DMS53 (cell line): ENCODE data around the gene RNLS.

Source experiments
- DNase-seq: peaks from one replicate; lab custom pipeline; 2025; lab: John Stamatoyannopoulos, UW

The RNLS gene

DNA sequence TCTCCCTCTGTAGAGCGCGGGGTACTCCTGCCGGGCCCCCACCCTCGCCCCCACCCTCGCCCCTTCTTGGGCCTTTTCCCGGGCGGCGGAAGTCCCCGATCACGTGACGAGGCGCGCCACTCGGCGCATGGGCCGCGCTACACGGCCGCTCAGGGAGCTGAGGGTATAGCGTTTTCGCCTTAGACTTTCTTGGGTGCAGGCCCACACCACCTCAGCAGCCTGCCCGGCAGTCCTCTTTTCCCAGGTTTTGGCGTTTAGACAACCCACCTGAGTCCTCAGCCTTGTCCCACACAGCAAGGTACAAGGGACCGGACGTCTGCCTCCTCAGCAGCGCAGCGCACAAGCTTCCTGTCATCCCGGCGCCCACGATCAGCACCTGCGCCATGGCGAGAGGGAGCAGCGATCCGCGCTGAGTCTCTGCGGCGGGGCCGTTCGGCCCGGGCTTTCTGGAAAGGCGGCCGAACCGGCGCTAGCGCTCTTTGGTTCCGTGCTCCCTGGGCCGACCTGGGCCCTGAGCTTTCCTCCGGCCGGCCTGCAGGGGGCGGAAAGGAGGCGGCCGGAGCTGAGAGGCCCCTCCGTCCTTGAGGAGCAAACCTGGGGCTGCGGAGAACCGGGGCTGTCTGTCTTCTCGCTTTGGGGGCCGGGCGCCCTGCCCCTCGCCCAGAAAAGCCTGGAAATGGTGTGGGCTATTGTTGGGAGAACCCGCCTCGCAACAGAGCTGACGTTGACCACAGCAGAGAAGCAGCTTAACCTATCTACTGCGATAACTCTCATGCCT lies at the start of gene RNLS:
Gene RNLS (minus strand): TSS at position 513 of the 778 bp plus-strand sequence.
- DNase-seq = peak; percentile 74

DNA sequence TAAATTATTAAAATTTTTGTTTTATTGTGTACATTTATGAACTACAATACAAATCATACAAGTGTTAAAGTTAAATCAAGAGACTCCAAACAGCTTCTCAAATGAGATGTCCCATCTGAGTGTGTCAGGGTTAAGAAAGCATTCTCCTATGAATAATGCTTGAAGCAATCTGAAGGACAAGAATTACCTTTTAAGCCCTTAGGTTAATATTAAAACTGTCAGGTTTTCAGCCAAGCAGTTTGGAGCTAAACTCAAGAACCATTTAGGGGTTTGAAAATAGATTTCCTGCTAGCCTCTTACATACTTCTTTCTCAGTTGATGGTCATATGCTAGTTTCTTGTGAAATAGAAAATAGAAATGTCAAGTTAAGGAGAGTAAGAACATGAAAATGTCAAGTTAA lies 41.7 kb upstream of the RNLS start:
- no peak for DNase-seq

DNA sequence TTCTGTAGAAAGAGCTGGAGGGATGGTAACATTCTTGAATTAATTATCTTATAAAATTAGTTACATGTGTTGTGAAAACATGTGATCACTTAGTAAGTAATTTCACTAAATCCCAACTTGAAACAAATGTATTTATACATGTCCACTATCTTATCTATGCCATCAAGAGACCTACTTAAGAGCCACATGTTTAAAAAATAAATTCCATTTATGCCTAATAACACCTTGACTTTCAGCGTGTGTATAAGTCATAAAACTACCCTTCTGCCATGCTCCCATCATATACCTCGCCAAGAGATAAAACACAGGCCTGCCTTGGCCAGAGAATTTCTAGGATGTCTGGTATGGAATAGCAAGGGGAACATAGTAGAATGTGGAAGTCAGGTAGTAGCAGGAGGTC lies 40.7 kb upstream of the RNLS start:
- DNase-seq = no peak

DNA sequence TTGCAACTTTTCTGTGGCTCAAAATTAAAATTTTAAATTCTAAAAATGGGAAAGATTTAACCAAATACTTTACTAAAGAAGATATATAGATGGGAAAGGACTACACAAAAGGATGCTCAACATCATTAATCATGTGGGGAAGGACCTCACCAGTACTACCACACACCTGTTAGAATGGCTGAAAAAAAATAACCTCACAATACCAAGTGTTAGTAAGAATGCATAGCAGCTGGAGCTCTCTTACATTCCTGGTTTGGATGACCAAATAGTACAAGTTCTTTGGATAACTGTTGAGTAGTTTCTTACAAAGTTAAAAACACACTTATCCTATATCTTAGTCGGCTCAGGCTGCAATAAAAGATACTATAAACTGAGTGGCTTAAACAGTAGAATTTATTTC lies 37.3 kb upstream of the RNLS start:
- DNase-seq = no peak

DNA sequence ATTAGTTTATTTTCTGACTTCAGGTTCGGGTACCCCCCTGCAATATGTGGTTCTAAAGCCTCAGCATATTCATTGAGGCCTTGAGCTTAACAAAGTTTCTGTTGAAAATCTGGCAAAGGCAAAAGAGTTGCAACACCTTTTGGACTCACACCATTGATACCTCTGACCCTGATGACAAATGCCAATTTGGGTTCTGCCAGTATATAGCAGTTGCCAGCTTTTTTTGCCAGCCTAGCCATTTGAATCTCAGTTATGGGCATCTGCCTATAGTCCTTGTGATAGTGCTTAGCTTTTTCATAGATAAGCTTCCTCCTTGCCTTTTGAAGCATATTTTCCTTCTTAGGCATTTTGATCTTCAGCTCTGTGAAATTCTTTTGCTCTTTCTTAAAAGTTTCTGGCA lies 35.4 kb upstream of the RNLS start:
- no peak for DNase-seq

DNA sequence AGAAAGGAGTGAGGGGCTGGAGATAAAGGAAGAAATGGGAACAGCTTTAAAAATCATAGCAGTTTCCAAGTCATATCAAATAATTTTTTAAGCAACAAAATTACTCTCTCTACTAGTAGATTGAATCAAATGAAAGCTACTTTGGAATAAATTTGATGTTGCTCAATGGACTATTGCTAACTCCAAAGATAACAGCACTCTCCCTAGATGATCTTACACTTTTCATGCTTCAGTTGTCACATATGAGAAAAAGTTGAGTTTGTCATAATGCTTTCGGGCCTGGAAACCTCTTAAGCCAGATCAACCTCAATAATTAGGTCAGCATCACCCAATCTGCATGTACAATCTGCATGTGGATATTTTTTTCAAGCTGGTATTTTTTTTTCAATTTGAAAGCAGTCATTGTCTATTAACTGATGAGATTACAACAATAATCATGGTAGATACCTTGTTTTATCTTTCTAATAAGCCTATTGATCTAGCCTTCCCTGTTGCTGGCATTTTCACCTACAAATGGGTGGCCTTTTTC lies 34.7 kb upstream of the RNLS start:
- no peak for DNase-seq

DNA sequence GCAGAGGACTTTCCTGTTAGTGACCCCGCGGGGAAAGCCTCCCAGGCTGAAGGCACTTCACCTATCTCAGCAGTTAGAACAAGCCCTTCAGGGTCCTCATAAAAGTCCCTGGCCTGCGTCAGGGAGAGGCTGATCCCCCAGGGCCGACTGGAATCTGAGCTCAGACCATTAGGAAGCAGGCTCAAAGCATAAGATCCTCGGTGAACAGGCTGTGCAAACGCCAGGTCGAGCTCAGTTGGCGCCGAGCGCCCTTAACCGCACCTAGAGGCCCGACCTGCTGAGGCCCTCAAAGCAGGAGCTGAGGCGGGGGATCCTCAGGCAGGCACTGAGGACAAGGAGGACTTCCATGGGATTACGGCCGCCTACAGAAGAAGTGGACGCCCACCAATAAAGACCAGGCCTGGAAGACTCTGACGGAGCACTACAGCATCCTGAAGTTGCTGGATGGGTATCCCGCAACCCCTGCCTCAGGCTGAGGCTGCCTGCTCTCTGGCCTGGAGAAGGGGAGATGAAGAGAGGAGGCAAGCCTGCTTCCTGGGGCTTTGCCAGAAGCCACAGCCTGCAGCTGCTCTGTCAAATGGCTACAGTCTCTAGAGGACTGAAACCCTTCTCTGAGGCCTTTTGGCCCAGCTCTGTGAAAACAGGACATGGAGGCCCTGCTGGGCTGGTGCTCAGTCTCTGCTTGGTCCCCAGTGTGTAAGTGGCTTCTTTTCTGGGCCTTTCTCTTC lies 33.3 kb upstream of the RNLS start:
- DNase-seq = no peak

DNA sequence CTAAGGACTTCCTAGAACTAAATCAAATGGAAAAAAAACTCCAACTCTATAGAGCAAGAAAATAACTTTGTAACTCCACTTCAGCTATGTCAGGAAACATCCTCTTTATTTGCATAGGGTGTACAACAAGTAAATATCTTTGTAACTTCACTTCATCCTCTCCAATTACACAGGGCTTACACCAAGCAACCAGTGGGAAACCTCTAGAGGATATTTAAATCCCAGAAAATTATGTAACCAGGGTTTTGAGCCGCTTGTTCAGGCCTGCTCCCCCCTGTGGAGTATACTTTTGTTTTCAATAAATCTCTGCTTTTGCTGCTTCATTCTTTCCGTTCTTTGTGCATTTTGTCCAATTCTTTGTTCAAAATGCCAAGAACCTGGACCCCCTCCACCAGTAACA lies 25.7 kb upstream of the RNLS start:
- DNase-seq = no peak

DNA sequence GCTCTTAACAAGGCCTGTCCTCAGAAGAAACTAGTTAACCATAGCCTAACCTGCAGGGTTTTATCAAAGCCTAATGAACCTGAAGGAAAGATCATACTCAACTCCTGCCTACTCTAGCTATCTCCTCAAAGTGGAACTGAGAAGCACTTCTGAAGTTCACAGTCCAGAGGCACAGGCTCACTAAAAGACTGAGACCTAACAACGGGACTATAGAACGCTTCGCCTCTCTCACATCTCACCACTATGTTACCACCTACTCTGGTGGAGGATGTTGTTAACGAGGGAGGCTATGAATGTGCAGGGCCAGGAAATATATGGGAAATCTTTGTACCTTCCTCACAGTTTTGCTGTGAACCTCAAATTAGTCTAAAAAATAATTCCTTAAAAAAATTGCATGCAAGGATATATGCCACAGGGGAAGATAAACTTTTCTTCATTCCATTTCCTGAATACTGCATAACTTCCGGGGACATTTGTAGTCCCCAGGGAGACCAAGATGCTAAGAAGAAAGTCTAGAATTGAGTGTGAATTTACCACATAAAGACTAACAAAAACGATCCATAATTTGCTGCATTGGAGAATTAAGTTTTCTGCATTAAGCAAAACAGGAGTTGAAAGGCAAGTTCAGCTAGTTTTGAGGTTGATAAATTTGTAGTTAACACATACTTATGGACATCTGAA lies 25.1 kb upstream of the RNLS start:
- no peak for DNase-seq

DNA sequence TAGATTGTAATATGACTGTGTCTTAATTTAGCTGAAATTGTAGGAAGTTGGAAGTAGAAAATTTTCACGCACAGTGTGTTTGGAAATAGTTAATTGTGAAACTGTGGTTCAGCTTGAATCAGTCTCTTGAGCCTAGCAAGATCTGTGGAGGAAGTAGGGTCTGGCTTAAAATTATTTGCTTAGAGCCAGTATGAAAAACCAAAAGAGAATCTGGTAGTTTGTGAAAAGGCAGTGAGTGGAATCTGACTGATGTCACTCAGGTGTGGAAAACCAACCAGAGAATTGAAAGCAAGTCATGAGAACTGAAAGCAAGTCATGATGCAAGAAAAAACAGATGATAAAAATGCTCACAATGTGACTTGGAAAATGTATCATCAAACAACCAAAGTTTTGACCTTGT lies 14.9 kb upstream of the RNLS start:
- DNase-seq = no peak

DNA sequence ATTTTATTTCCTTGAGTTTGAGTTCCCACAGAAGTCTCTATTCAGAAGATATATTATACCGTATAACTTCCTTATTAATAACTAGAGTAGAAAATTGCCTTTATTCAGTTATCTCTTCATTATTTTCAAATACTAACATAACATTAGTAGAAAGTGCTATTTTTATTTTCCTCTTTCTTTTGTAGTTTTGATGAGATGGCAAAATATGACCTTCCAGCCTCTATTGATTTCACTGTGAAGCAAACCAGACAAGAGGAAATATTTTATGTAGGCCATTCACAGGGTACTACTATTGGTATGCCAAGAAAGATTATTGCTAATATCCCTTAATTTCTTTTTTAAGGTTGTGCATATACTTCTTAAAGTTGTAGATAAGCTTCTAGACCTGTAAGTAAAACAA lies 11.4 kb upstream of the RNLS start:
- DNase-seq = no peak

DNA sequence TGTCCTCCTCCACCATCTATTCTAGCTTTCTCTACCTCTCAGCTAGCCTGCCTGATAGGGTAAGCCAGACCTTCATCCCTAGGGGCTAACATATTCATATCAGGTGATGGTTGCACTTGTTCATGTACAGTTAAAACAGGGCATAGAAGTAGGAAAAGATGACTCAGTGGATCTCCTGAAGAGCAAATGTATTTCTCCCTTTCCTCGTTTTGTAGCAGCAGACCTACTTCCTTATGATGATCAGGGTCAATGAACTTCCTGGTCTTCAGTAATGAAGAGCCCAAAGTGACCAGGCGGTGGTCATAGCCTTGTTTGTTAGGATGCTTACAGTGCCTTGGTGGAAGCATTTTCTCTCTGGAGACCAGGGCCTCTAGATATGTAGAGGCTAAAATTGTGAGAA lies 9.8 kb upstream of the RNLS start:
- DNase-seq = no peak

DNA sequence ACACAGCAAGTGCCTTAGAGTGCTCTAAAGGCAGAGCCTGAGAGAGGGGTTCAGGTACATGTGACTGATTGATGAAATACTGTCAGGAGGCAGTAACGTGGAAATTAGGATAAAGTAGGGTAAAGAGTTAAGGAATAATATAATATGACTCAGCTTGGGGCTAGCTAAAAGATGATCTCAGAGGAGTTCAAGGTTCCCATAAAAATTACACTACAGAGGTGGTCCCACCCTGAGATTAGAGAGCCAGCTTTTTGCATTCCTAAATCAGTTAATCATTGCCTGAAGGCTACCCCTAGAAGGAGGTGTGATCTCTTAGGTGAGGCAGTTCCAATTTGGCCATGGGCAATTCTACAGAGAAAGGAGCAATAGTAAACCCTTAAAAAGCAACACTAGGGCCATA lies 9.3 kb upstream of the RNLS start:
- no peak for DNase-seq

DNA sequence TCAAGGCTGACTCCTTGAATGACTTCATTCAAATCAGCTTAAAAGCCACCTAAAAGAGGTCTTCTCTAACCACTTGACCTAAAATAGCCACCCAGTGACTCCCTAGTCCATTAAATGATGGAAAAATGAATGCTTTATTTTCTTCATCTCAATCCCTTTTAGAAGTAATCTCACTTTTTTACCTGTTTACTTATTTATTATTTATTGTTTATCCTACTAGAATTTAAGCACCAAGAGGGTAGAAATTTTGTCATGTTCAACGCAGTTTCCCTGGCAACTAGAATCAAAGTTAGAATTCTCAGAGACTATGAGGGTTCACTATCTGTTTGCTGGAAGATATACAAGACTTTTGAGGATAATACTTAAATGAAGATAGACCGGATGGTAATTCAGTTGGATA lies 3.3 kb upstream of the RNLS start, which contains the start of gene LIPJ:
Gene LIPJ (plus strand): TSS at position 301 of the 400 bp plus-strand sequence. CDS start 3,926 bp downstream, outside the sequence.
- DNase-seq = no peak

DNA sequence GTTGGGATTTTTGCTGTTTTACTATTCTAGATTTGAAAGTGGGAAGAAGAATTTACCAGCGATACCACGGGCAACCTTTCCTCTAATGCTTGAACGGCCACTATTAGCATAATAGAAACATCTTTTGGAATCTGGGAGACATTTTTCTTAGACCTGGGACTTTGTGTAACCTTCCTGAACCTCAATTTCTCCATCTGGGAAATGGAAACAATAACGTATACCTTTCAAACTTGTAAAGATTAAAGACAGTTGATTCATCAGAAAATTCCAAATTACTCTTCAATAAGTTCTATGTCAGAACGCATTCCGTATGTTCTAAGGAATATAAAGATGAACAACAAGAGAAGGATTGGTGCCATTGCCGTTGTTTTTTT lies 453 bp upstream of the RNLS start:
- DNase-seq = no peak

DNA sequence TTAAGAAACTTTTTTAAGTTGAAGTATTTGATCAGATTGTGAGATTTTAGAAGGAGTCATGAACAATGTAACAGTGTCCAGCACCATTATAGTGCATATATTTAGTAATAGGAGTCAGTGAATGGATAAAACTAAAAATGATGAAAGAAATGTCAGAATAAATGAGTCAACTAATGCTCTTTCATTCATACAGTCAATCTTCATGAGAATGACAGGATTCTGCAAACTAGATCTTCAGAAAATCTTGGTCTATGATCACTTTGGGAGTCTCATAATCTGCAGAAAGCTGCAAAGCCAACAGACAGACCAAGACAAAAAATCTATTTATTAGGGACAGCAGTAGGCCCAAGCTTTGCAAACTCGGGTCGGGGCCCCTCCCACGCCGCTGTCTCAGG lies 710 bp downstream of the RNLS start:
- DNase-seq = no peak

DNA sequence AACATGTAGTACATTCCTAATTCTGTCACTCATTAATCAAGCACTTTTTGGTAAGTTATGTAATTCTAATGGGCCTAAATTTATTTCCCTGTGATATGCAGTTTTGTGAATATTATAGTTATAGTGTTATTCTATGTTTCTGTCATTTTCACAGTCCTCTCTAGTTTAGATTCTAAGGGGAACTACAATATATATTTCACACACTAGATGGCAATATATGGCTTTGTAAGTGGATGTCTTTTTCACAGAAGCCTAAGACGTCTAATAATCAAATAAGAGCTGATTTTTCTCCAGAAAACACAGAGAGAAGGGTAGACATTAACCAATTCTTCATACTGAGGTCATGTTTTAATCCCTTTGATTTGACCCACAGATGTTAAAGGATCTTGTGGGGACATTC lies 18.0 kb downstream of the RNLS start:
- DNase-seq = peak; percentile 66

DNA sequence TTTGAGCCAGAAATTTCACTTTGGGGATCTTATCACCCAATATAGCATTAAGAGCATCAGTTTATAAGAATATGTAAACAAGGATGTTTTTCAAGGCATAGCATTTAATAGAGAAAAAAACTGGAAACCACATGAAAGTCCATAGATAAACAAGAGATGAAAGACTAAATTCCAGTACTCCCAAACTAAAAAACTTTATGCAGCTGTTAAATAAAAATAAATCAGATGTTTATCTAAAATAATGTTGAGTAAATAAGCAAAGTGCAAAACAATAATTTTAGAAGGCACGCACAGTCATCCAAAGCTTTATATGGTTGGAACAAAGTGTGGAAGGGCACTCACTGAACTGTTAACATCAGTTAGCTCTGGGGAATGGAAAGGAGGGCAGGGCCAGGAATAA lies 21.0 kb downstream of the RNLS start:
- DNase-seq = no peak

DNA sequence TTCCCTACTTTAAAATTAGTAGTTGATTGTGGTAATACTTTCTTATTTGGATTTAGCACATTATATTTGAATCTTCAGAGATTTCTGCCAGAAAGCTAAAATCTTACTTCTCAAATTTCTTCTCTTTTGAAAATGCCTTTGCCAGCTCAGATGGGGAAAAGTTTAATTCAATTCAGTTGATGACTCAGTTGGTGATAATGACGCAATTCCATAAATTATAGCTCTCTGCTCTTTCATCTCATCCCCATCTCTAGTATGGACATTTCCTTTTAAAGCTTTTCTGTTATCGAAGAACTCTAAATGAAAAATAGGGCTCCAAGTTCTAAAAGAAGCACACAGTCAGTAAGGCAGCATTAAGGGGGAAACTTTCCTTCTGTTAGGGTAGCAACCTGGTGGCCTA lies 25.5 kb downstream of the RNLS start:
- DNase-seq = no peak

DNA sequence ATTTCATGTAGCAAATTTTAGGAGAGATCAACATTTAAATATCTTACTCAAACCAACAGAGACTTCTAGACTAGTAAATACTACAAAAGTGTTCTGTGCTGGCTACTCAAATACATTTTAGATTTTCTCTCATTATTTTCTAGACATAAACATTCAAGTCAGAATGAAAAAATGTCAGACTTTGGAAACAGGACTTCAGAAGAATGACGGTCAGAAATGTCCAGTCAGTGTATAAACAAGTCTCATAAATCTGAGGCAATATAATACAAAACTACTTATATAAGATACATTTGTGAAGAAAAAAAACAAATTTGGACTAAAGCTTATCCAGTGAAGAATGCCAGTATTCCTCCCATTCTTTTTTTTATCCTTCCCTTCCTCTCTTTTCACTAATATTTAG lies 25.9 kb downstream of the RNLS start:
- DNase-seq = no peak

DNA sequence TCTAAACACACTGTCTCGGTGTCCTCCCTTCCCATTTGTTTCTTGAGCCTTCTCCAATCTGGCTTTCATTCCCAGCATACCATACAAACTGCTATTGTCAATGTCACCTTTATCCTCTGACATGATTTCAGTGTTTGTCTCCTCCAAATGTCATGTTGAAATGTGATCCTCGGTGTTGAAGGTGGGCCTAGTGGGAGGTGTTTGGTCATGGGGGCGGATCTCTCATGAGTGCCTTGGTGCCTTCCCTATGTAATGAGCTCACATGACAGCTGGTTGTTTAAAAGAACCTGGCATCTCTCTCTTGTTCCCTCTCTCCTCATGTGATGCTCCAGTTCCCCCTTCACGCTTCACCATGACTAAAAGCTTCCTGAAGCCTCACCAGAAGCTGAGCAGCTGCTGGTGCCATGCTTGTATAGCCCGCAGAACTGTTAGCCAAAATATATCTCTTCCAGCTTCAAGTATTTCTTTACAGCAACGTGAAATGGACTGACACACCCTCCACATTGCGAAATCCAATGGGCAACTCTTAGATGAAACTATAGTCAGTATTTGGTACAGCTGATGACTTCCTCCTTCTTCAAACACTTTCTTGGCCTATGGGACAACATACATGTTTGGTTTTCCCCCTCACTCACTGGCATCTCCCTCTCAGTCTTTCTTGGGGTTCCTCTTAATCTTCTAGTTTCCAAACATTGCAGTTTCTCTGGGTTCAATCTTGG lies 27.8 kb downstream of the RNLS start:
- DNase-seq = no peak

DNA sequence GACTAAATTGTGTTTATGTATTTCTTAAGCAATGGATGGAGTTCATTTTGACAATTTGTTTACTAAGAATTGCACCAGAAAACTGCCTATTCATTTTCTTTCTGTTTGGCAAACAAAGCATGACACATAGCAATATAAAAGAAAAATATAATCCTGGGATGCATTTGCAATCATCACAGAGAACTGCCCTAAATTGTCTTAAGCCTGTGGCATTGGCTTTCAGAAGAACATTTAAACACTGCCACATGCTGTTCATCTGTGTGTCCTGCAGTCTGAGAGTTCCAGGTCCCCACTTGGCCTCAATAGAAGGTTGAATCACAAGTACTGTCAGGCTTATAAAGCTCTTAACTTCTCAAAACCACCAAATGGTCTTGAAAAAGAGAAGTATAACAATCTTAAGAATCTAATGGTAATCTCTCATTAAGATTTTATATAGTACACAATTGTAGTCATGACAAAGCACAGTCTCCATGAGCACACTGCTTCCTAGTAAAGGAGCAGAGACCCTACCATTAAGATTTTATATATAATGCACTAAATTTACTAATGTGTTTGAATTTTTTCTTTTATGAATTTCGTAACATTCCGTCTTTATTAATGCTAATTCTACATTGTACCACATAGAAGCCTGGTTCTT lies 29.9 kb downstream of the RNLS start:
- peak; percentile 78 for DNase-seq
